ENCODE results near the gene BBOX1.

- no peak for TF ChIP-seq EZH2 (IDR thresholded peaks at IDR 0.05)
- no peak for TF ChIP-seq FOXP2 (optimal IDR thresholded peaks at IDR 0.05; ENCODE audit: control extremely low read depth, extremely low read length, insufficient read depth)
- TF ChIP-seq POLR2AphosphoS5 (IDR thresholded peaks at IDR 0.05; ENCODE audit: borderline replicate concordance, low read depth, low read length), result no peak
Measured at GRCh38 chr11:27129686-27130085, 89.1 kb downstream of the BBOX1 start.
